ENCODE measurements around the gene RPLP2. TPM values are rescaled to one million over a fixed set of nuclear protein-coding genes. Genes with fewer than 3 reads are reported as not detected.

The RPLP2 gene
- polyA plus RNA-seq, 4 donors = 1,144 to 2,714 (median 1,335) TPM

DNA sequence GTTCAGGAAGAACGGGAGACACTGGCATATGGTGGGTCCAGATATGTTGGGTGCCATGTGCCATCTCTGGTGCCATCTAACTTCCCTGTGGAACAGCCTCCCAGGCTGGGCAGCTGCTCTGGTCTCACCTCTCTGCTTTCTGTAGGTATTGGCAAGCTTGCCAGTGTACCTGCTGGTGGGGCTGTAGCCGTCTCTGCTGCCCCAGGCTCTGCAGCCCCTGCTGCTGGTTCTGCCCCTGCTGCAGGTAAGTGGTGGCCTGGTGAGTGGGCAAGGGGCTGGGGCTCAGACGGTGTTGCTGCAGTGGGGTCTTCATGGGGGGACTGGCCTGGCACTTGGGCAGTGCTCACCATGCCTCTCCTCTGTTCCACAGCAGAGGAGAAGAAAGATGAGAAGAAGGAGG, 2.6 kb downstream of the RPLP2 start:
- no peak for DNase-seq
- Histone ChIP-seq H3K27ac (ENCODE audit: low read depth in 1 of 3, low read length in 2 of 3) (no peak overlapping the region), H3K9me3 (ENCODE audit: control insufficient read depth in 2 of 2, insufficient read depth in 1 of 2, low read depth in 1 of 2, low read length in 1 of 2) (no peaks in the 10 kb centered on the region), H3K27me3 (ENCODE audit: control insufficient read depth in 3 of 3, insufficient read depth in 3 of 3, low read length in 3 of 3) (no peaks in the 10 kb centered on the region), H3K4me1 (ENCODE audit: control insufficient read depth in 3 of 3, insufficient read depth in 2 of 3, low read depth in 1 of 3, low read length in 2 of 3) (peaks cover 0 to 15% (median 3%) of the 10 kb centered on the region in 3 donors), H3K4me3 (ENCODE audit: low read depth in 1 of 3, low read length in 3 of 3) (no peak overlapping the region), H3K36me3 (ENCODE audit: control insufficient read depth in 3 of 3, insufficient read depth in 2 of 3, low read depth in 1 of 3, low read length in 3 of 3) (peaks cover 17 to 62% (median 18%) of the 10 kb centered on the region in 3 donors)
- 61 to 80% (median 79%) methylated on average over 3 of the region's 3 CpGs for WGBS, 3 donors
- no peak for FAIRE-seq

DNA sequence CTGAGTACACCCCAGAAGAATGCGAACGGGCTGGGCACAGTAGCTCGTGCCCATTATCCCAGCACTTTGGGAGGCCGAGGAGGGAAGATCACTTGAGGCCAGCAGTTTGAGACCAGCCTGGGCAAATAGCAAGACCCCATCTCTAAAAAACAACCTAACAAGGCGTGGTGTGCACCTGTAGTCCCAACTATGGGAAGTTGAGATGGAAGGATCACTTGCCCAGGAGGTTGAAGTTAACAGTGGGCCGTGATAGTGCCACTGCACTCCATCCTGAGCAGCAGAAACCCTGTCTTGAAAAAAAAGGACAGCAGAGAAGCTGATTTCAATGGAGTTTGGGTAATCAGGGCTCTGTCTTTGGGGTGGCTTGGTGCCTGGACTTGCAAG, 3.3 kb downstream of the RPLP2 start:
- peaks cover 0 to 15% (median 3%) of the 10 kb centered on the region in 3 donors for H3K4me1 ChIP-seq (ENCODE audit: control insufficient read depth in 3 of 3, insufficient read depth in 2 of 3, low read depth in 1 of 3, low read length in 2 of 3)
- DNase-seq (no peak), FAIRE-seq (no peak)
- peaks cover 17 to 62% (median 18%) of the 10 kb centered on the region in 3 donors for H3K36me3 ChIP-seq (ENCODE audit: control insufficient read depth in 3 of 3, insufficient read depth in 2 of 3, low read depth in 1 of 3, low read length in 3 of 3)
- H3K27me3 ChIP-seq (ENCODE audit: control insufficient read depth in 3 of 3, insufficient read depth in 3 of 3, low read length in 3 of 3) = no peaks in the 10 kb centered on the region
- H3K27ac ChIP-seq (ENCODE audit: low read depth in 1 of 3, low read length in 2 of 3) = no peak overlapping the region
- no peak overlapping the region for H3K4me3 ChIP-seq (ENCODE audit: low read depth in 1 of 3, low read length in 3 of 3)
- 87 to 91% (median 89%) methylated on average over 6 of the region's 6 CpGs for WGBS, 3 donors
- H3K9me3 ChIP-seq (ENCODE audit: control insufficient read depth in 2 of 2, insufficient read depth in 1 of 2, low read depth in 1 of 2, low read length in 1 of 2) = no peaks in the 10 kb centered on the region

- Histone ChIP-seq H3K36me3 (ENCODE audit: control insufficient read depth in 3 of 3, insufficient read depth in 2 of 3, low read depth in 1 of 3, low read length in 3 of 3) (peaks cover 17 to 62% (median 18%) of the 10 kb centered on the region in 3 donors), H3K27me3 (ENCODE audit: control insufficient read depth in 3 of 3, insufficient read depth in 3 of 3, low read length in 3 of 3) (no peaks in the 10 kb centered on the region), H3K27ac (ENCODE audit: low read depth in 1 of 3, low read length in 2 of 3) (no peak overlapping the region), H3K4me3 (ENCODE audit: low read depth in 1 of 3, low read length in 3 of 3) (no peak overlapping the region), H3K9me3 (ENCODE audit: control insufficient read depth in 2 of 2, insufficient read depth in 1 of 2, low read depth in 1 of 2, low read length in 1 of 2) (no peaks in the 10 kb centered on the region), H3K4me1 (ENCODE audit: control insufficient read depth in 3 of 3, insufficient read depth in 2 of 3, low read depth in 1 of 3, low read length in 2 of 3) (peaks cover 0 to 15% (median under 1%) of the 10 kb centered on the region in 3 donors)
- 83 to 86% (median 83%) methylated on average over 9 of the region's 9 CpGs for WGBS, 3 donors
- DNase-seq (no peak), FAIRE-seq (no peak)
Measured at GRCh38 chr11:813456-814096, 3.8 kb downstream of the RPLP2 start.

GRCh38 chr11:815675-816432, 6.1 kb downstream of the RPLP2 start:
- DNase-seq (no peak), FAIRE-seq (no peak)
- Histone ChIP-seq H3K27me3 (ENCODE audit: control insufficient read depth in 3 of 3, insufficient read depth in 3 of 3, low read length in 3 of 3) (no peaks in the 10 kb centered on the region), H3K36me3 (ENCODE audit: control insufficient read depth in 3 of 3, insufficient read depth in 2 of 3, low read depth in 1 of 3, low read length in 3 of 3) (peaks cover 17 to 62% (median 18%) of the 10 kb centered on the region in 3 donors), H3K27ac (ENCODE audit: low read depth in 1 of 3, low read length in 2 of 3) (no peak overlapping the region), H3K4me1 (ENCODE audit: control insufficient read depth in 3 of 3, insufficient read depth in 2 of 3, low read depth in 1 of 3, low read length in 2 of 3) (peaks cover 0 to 20% (median 0%) of the 10 kb centered on the region in 3 donors), H3K4me3 (ENCODE audit: low read depth in 1 of 3, low read length in 3 of 3) (no peak overlapping the region), H3K9me3 (ENCODE audit: control insufficient read depth in 2 of 2, insufficient read depth in 1 of 2, low read depth in 1 of 2, low read length in 1 of 2) (no peaks in the 10 kb centered on the region)
- 80 to 87% (median 86%) methylated on average over 11 of the region's 11 CpGs for WGBS, 3 donors

- DNase-seq (no peak), FAIRE-seq (no peak)
- Histone ChIP-seq H3K27ac (ENCODE audit: low read depth in 1 of 3, low read length in 2 of 3) (no peak overlapping the region), H3K9me3 (ENCODE audit: control insufficient read depth in 2 of 2, insufficient read depth in 1 of 2, low read depth in 1 of 2, low read length in 1 of 2) (no peaks in the 10 kb centered on the region), H3K36me3 (ENCODE audit: control insufficient read depth in 3 of 3, insufficient read depth in 2 of 3, low read depth in 1 of 3, low read length in 3 of 3) (peaks cover 17 to 62% (median 18%) of the 10 kb centered on the region in 3 donors), H3K27me3 (ENCODE audit: control insufficient read depth in 3 of 3, insufficient read depth in 3 of 3, low read length in 3 of 3) (no peaks in the 10 kb centered on the region), H3K4me3 (ENCODE audit: low read depth in 1 of 3, low read length in 3 of 3) (no peak overlapping the region), H3K4me1 (ENCODE audit: control insufficient read depth in 3 of 3, insufficient read depth in 2 of 3, low read depth in 1 of 3, low read length in 2 of 3) (peaks cover 0 to 19% (median 0%) of the 10 kb centered on the region in 3 donors)
- WGBS, 3 donors = 80 to 86% (median 83%) methylated on average over 11 of the region's 11 CpGs
Measured at GRCh38 chr11:816433-816779, 6.6 kb downstream of the RPLP2 start.

GRCh38 chr11:818396-819128, 8.8 kb downstream of the RPLP2 start, which contains the start of gene PNPLA2:
Gene PNPLA2 (plus strand): TSS chr11:818914. CDS start chr11:819719, 805 bp downstream.
- Histone ChIP-seq H3K4me3 (ENCODE audit: low read depth in 1 of 3, low read length in 3 of 3) (peak within 1 kb of the TSS; percentile 77 to 96 (median 83)), H3K27ac (ENCODE audit: low read depth in 1 of 3, low read length in 2 of 3) (peak within 1 kb of the TSS; percentile 98 to 99 (median 98)), H3K27me3 (ENCODE audit: control insufficient read depth in 3 of 3, insufficient read depth in 3 of 3, low read length in 3 of 3) (no peaks in the 10 kb centered on the region), H3K9me3 (ENCODE audit: control insufficient read depth in 2 of 2, insufficient read depth in 1 of 2, low read depth in 1 of 2, low read length in 1 of 2) (no peaks in the 10 kb centered on the region), H3K36me3 (ENCODE audit: control insufficient read depth in 3 of 3, insufficient read depth in 2 of 3, low read depth in 1 of 3, low read length in 3 of 3) (peaks cover 5 to 62% (median 9%) of the 10 kb centered on the region in 3 donors), H3K4me1 (ENCODE audit: control insufficient read depth in 3 of 3, insufficient read depth in 2 of 3, low read depth in 1 of 3, low read length in 2 of 3) (peaks cover 0 to 26% (median 0%) of the 10 kb centered on the region in 3 donors)
- FAIRE-seq (no peak), DNase-seq (peak; percentile 85 to 93)
- 8 to 20% (median 17%) methylated on average over 20 of the region's 20 CpGs for WGBS, 3 donors

GRCh38 chr11:819129-819931, 9.6 kb downstream of the RPLP2 start:
- DNase-seq (peak; percentile 93 to 95), FAIRE-seq (no peak)
- H3K27ac ChIP-seq (ENCODE audit: low read depth in 1 of 3, low read length in 2 of 3) = peak overlapping the region; percentile 98 to 99 (median 98)
- peaks cover 0 to 31% (median 0%) of the 10 kb centered on the region in 3 donors for H3K4me1 ChIP-seq (ENCODE audit: control insufficient read depth in 3 of 3, insufficient read depth in 2 of 3, low read depth in 1 of 3, low read length in 2 of 3)
- no peaks in the 10 kb centered on the region for H3K27me3 ChIP-seq (ENCODE audit: control insufficient read depth in 3 of 3, insufficient read depth in 3 of 3, low read length in 3 of 3)
- peak overlapping the region; percentile 77 to 96 (median 83) for H3K4me3 ChIP-seq (ENCODE audit: low read depth in 1 of 3, low read length in 3 of 3)
- H3K9me3 ChIP-seq (ENCODE audit: control insufficient read depth in 2 of 2, insufficient read depth in 1 of 2, low read depth in 1 of 2, low read length in 1 of 2) = no peaks in the 10 kb centered on the region
- peaks cover 8 to 62% (median 9%) of the 10 kb centered on the region in 3 donors for H3K36me3 ChIP-seq (ENCODE audit: control insufficient read depth in 3 of 3, insufficient read depth in 2 of 3, low read depth in 1 of 3, low read length in 3 of 3)
- WGBS, 3 donors = 0 to 1% (median 0%) methylated on average over 29 to 96 of the region's 96 CpGs
